Astrocyte (in vitro differentiated cells and primary cell): Measurements from ENCODE around the gene NAT9. TPM values are rescaled to one million over a fixed set of nuclear protein-coding genes. Genes with fewer than 3 reads are reported as not detected.

Experiments used
- DNase-seq: peaks from one replicate; pipeline ENCODE4 v3.0.0-alpha.2; 2010; ENCODE audit warnings: low read depth
- FAIRE-seq: peaks from 2 replicates; lab custom pipeline; 2011; peaks lifted over from hg19 to GRCh38; lab: Jason Lieb, UNC
- H2AFZ ChIP-seq: 2 replicates; pipeline ENCODE4 v1.6.0; 2012; ENCODE audit warnings: low read depth, low read length, inconsistent platforms
- H3K27ac ChIP-seq: 2 replicates; pipeline ENCODE4 v1.5.1; 2011; ENCODE audit warnings: low read depth, low read length, inconsistent platforms
- H3K27me3 ChIP-seq: 2 replicates; pipeline ENCODE4 v1.6.0; 2011; ENCODE audit warnings: low read length, inconsistent platforms; ENCODE audit not compliant: insufficient read depth
- H3K36me3 ChIP-seq: 2 replicates; pipeline ENCODE4 v1.5.1; 2011; ENCODE audit warnings: low read length, inconsistent platforms; ENCODE audit not compliant: insufficient read depth
- H3K4me1 ChIP-seq: 2 replicates; pipeline ENCODE4 v1.5.1; 2011; ENCODE audit warnings: low read length, inconsistent platforms; ENCODE audit not compliant: insufficient read depth
- H3K4me2 ChIP-seq: 2 replicates; pipeline ENCODE4 v1.6.0; 2012; ENCODE audit warnings: low read length, inconsistent platforms
- H3K4me3 ChIP-seq: 2 replicates; pipeline ENCODE4 v1.5.1; 2011; ENCODE audit warnings: low read depth, mild to moderate bottlenecking, low read length, inconsistent platforms; ENCODE audit not compliant: insufficient read depth
- H3K79me2 ChIP-seq: 2 replicates; pipeline ENCODE4 v1.6.0; 2012; ENCODE audit warnings: mild to moderate bottlenecking, low read length, inconsistent platforms; ENCODE audit not compliant: insufficient read depth
- H3K9ac ChIP-seq: 2 replicates; pipeline ENCODE4 v1.6.0; 2012; ENCODE audit warnings: mild to moderate bottlenecking, low read length, inconsistent platforms
- H3K9me3 ChIP-seq: 2 replicates; pipeline ENCODE4 v1.5.1; 2012; ENCODE audit warnings: low read depth, mild to moderate bottlenecking, low read length, inconsistent platforms; ENCODE audit not compliant: insufficient read depth
- H4K20me1 ChIP-seq: 2 replicates; pipeline ENCODE4 v1.6.0; 2012; ENCODE audit warnings: low read length, inconsistent platforms; ENCODE audit not compliant: insufficient read depth
- H3K27ac Mint-ChIP-seq: one replicate; pipeline ENCODE4 v1.8.0; 2021; ENCODE audit warnings: mild to moderate bottlenecking, mixed read lengths; ENCODE audit not compliant: unreplicated experiment
- H3K27me3 Mint-ChIP-seq: one replicate; pipeline ENCODE4 v1.8.0; 2021; ENCODE audit warnings: low read depth, mixed read lengths; ENCODE audit not compliant: unreplicated experiment
- H3K36me3 Mint-ChIP-seq: one replicate; pipeline ENCODE4 v1.8.0; 2021; ENCODE audit warnings: low read depth, mixed read lengths; ENCODE audit not compliant: unreplicated experiment
- H3K4me1 Mint-ChIP-seq: one replicate; pipeline ENCODE4 v1.8.0; 2021; ENCODE audit warnings: low read depth, mixed read lengths; ENCODE audit not compliant: unreplicated experiment
- H3K4me3 Mint-ChIP-seq: one replicate; pipeline ENCODE4 v1.8.0; 2021; ENCODE audit warnings: mild to moderate bottlenecking, moderate library complexity, mixed read lengths; ENCODE audit not compliant: unreplicated experiment
- H3K9me3 Mint-ChIP-seq: one replicate; pipeline ENCODE4 v1.8.0; 2021; ENCODE audit warnings: mild to moderate bottlenecking, mixed read lengths; ENCODE audit not compliant: unreplicated experiment
- CTCF ChIP-seq: IDR thresholded peaks from 2 replicates; pipeline ENCODE4 v1.5.1; 2011; ENCODE audit warnings: low read depth, mild to moderate bottlenecking, inconsistent platforms, low read length, moderate library complexity; ENCODE audit not compliant: insufficient read depth
- EZH2 ChIP-seq: IDR thresholded peaks from 2 replicates; pipeline ENCODE4 v1.6.1; 2012; ENCODE audit warnings: mild to moderate bottlenecking, low read length, inconsistent platforms; ENCODE audit not compliant: insufficient read depth
- total RNA-seq: library from RNA; stranded (reverse); gene quantifications from 2 replicates; pipeline ENCODE4 v1.2.1, GENCODE V29; 2021

NAT9 gene
- total RNA-seq, 1 donor from 2014 or later = 58.4 TPM

GRCh38 chr17:74745548-74746177 lies 30.5 kb downstream of the NAT9 start:
- no peak overlapping the region for H2AFZ ChIP-seq
- no peaks in the 10 kb centered on the region for H3K9me3 ChIP-seq
- H3K27me3 ChIP-seq = peaks cover 7% of the 10 kb centered on the region
- H3K36me3 ChIP-seq = no peaks in the 10 kb centered on the region
- no peak overlapping the region for H3K4me3 ChIP-seq
- no peak for FAIRE-seq
- Mint-ChIP-seq H3K36me3 (no peaks in the 10 kb centered on the region), H3K9me3 (no peaks in the 10 kb centered on the region), H3K27ac (no peak overlapping the region), H3K4me3 (no peak overlapping the region), H3K27me3 (peaks cover 5% of the 10 kb centered on the region), H3K4me1 (peaks cover 17% of the 10 kb centered on the region)
- peaks cover 10% of the 10 kb centered on the region for H3K79me2 ChIP-seq
- no peak overlapping the region for H3K9ac ChIP-seq
- peaks cover 12% of the 10 kb centered on the region for H4K20me1 ChIP-seq
- H3K4me1 ChIP-seq = peaks cover 11% of the 10 kb centered on the region
- no peak for DNase-seq
- H3K27ac ChIP-seq = no peak overlapping the region
- no peak for TF ChIP-seq CTCF
- no peak for TF ChIP-seq EZH2
- no peak overlapping the region for H3K4me2 ChIP-seq

- peaks cover 6% of the 10 kb centered on the region for H3K4me1 ChIP-seq
- TF ChIP-seq CTCF = peak; percentile 97
- no peak for TF ChIP-seq EZH2
- H3K9ac ChIP-seq = peak overlapping the region; percentile 8
- peak overlapping the region; percentile 21 for H3K4me3 ChIP-seq
- DNase-seq = no peak
- Mint-ChIP-seq H3K9me3 (no peaks in the 10 kb centered on the region), H3K27ac (no peak overlapping the region), H3K4me1 (peaks cover 15% of the 10 kb centered on the region), H3K36me3 (no peaks in the 10 kb centered on the region), H3K4me3 (no peak overlapping the region), H3K27me3 (peaks cover 12% of the 10 kb centered on the region)
- no peaks in the 10 kb centered on the region for H3K9me3 ChIP-seq
- H3K36me3 ChIP-seq = no peaks in the 10 kb centered on the region
- peaks cover 6% of the 10 kb centered on the region for H4K20me1 ChIP-seq
- FAIRE-seq = no peak
- peaks cover 7% of the 10 kb centered on the region for H3K27me3 ChIP-seq
- H3K4me2 ChIP-seq = peak overlapping the region; percentile 71
- no peak overlapping the region for H3K27ac ChIP-seq
- H3K79me2 ChIP-seq = peaks cover 3% of the 10 kb centered on the region
- H2AFZ ChIP-seq = peak overlapping the region; percentile 72
These were observed 31.2 kb downstream of the NAT9 start for GRCh38 chr17:74744714-74745547.
